Esophagus muscularis mucosa (tissue), 4 donors: ENCODE results near the gene ZNF319. TPM values are rescaled to one million over a fixed set of nuclear protein-coding genes. Genes with fewer than 3 reads are reported as not detected.

Experiments
- DNase-seq: peaks from one replicate; pipeline ENCODE4 v3.0.0-alpha.2; 2017; ENCODE audit errors: extremely low spot score
- H3K27ac ChIP-seq, 4 donors: fragments of 200-600 bp; sonication (generic); replicated peaks in 1 of 4; 1 replicate in 3 of 4; 2 replicates in 1 of 4; pipeline ENCODE4 v1.5.1; 2016 to 2019; ENCODE audit warnings: mild to moderate bottlenecking in 1 of 4
- H3K27me3 ChIP-seq, 4 donors: fragments of 200-600 bp; sonication (generic); one replicate each; pipeline versions ENCODE4 v1.5.1 to v1.6.0; 2016 to 2019
- H3K36me3 ChIP-seq, 4 donors: fragments of 200-600 bp; sonication (generic); one replicate each; pipeline ENCODE4 v1.5.1; 2016 to 2019
- H3K4me1 ChIP-seq, 4 donors: fragments of 200-600 bp; sonication (generic); one replicate each; pipeline ENCODE4 v1.5.1; 2016 to 2019
- H3K4me3 ChIP-seq, 4 donors: fragments of 200-600 bp; sonication (generic); 1 replicate in 2 of 4; 2 replicates in 2 of 4; pipeline ENCODE4 v1.5.1; 2016 to 2019; ENCODE audit warnings: mild to moderate bottlenecking in 4 of 4, moderate library complexity in 1 of 4
- H3K9me3 ChIP-seq, 4 donors: fragments of 200-600 bp; sonication (generic); 1 replicate in 3 of 4; 2 replicates in 1 of 4; pipeline ENCODE4 v1.5.1; 2016 to 2019
- CTCF ChIP-seq, 3 experiments: fragments of 200-600 bp in 2 of 3; fragments of 450-650 bp in 1 of 3; sonication (generic) in 2 of 3; IDR thresholded peaks; one replicate each; pipeline ENCODE4 v1.5.1; 2017 to 2019; ENCODE audit warnings: antibody characterized with exemption in 3 of 3, mild to moderate bottlenecking in 2 of 3, moderate library complexity in 1 of 3
- EP300 ChIP-seq: sonication (generic); formaldehyde crosslinking; IDR thresholded peaks from one replicate; pipeline ENCODE4 v1.6.1; 2017; ENCODE audit warnings: antibody characterized with exemption
- POLR2A ChIP-seq: fragments of 450-650 bp; IDR thresholded peaks from one replicate; pipeline ENCODE4 v1.6.1; 2017; ENCODE audit warnings: antibody characterized with exemption, moderate library complexity, mild to moderate bottlenecking, low read depth
- POLR2AphosphoS5 ChIP-seq, 2 donors: sonication (generic); formaldehyde crosslinking; IDR thresholded peaks; one replicate each; pipeline ENCODE4 v1.6.1; 2017; ENCODE audit warnings: antibody characterized with exemption in 2 of 2
- WGBS: methylation state at CpG from one replicate; pipeline ENCODE4 v1.1.5; 2018; 5-methylcytosine and 5-hydroxymethylcytosine counted together
- intact Hi-C: fragments of 100-400 bp; cut with DNase I; formaldehyde crosslinking; loops from one replicate; pipeline ENCODE4 v1.15.1; 2023
- total RNA-seq, 4 donors: library from RNA; depleted of rRNA; stranded (reverse); fragments of >200 nt; gene quantifications; one replicate each; pipeline versions ENCODE4 v1.1.0 to v1.2.1, GENCODE V29; 2016

Gene ZNF319
- total RNA-seq, 4 donors from 2014 or later = 7.1 to 20.9 (median 12.8) TPM

DNA sequence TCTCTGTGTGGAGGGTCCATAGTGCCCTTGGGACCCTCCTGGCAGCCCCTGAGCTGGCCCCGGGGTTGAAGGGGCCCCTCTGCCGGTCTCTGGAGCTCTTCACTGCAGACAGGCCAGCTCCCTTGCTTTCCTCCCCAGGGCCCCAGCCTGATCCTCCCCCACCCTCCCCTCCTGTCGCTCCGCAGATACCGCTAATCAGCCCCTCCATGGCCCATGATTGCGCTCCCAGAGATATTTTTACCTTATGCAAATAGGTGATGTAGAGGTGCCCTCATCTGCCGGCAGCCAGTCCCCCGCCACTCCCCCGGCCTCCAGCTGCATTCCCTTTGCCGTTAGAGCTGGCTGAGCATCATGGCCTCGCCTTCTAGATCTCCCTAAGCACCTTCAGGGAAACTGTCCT, 34.3 kb upstream of the ZNF319 start:
- Histone ChIP-seq H3K36me3 (peaks cover 0 to 27% (median 22%) of the 10 kb centered on the region in 4 donors), H3K9me3 (no peaks in the 10 kb centered on the region), H3K27me3 (no peaks in the 10 kb centered on the region), H3K4me3 (no peak overlapping the region), H3K4me1 (peaks cover 33 to 66% (median 51%) of the 10 kb centered on the region in 4 donors), H3K27ac (no peak overlapping the region)
- 88% methylated on average over 11 of the region's 11 CpGs for WGBS
- intact Hi-C loops = no loop called here
- DNase-seq = no peak
- no peak for TF ChIP-seq POLR2AphosphoS5 (IDR thresholded peaks at IDR 0.05)
- no peak for TF ChIP-seq POLR2A
- no peak for TF ChIP-seq CTCF (IDR thresholded peaks at IDR 0.05)
- TF ChIP-seq EP300 = no peak

GRCh38 chr16:58034128-58034685, 33.7 kb upstream of the ZNF319 start:
- WGBS = 89% methylated on average over 14 of the region's 14 CpGs
- H3K9me3 ChIP-seq = no peaks in the 10 kb centered on the region
- H3K27me3 ChIP-seq = no peaks in the 10 kb centered on the region
- TF ChIP-seq POLR2AphosphoS5 (IDR thresholded peaks at IDR 0.05) (no peak), CTCF (IDR thresholded peaks at IDR 0.05) (no peak), EP300 (no peak), POLR2A (no peak)
- no peak overlapping the region for H3K27ac ChIP-seq
- no peak overlapping the region for H3K4me3 ChIP-seq
- intact Hi-C loops = no loop called here
- peaks cover 0 to 22% (median 16%) of the 10 kb centered on the region in 4 donors for H3K36me3 ChIP-seq
- peaks cover 33 to 72% (median 54%) of the 10 kb centered on the region in 4 donors for H3K4me1 ChIP-seq
- DNase-seq = no peak

GRCh38 chr16:58032710-58033293, 32.3 kb upstream of the ZNF319 start:
- Histone ChIP-seq H3K9me3 (no peaks in the 10 kb centered on the region), H3K27me3 (no peaks in the 10 kb centered on the region), H3K27ac (peak overlapping the region in 2 of 4 donors; percentile 5 to 37), H3K4me3 (no peak overlapping the region), H3K4me1 (peaks cover 43 to 86% (median 68%) of the 10 kb centered on the region in 4 donors), H3K36me3 (peaks cover 0 to 8% (median 3%) of the 10 kb centered on the region in 4 donors)
- TF ChIP-seq CTCF (IDR thresholded peaks at IDR 0.05) (no peak), EP300 (no peak)
- intact Hi-C loops = no loop called here
- 34% methylated on average over 6 of the region's 15 CpGs for WGBS
- no peak for DNase-seq

- Histone ChIP-seq H3K9me3 (no peaks in the 10 kb centered on the region), H3K27ac (peak overlapping the region in 3 of 4 donors; percentile 24 to 54 (median 32)), H3K27me3 (no peaks in the 10 kb centered on the region), H3K36me3 (no peaks in the 10 kb centered on the region), H3K4me1 (peaks cover 58 to 93% (median 80%) of the 10 kb centered on the region in 4 donors), H3K4me3 (no peak overlapping the region)
- intact Hi-C loops = no loop called here
- no peak for DNase-seq
- WGBS = 52% methylated on average over 4 of the region's 14 CpGs
- TF ChIP-seq CTCF (IDR thresholded peaks at IDR 0.05) (no peak), EP300 (no peak), POLR2AphosphoS5 (IDR thresholded peaks at IDR 0.05) (no peak), POLR2A (no peak)
These were observed 30.7 kb upstream of the ZNF319 start for GRCh38 chr16:58031016-58031800.
